H1 (cell line): ENCODE results near the gene ZNF74. TPM values are rescaled to one million over a fixed set of nuclear protein-coding genes. Genes with fewer than 3 reads are reported as not detected.

Source experiments
- CTCF ChIA-PET: fragments of 300-600 bp; sonication (Branson Sonifier 250); formaldehyde crosslinking; loops from one replicate; lab custom pipeline; 2021; ENCODE audit not compliant: partially characterized antibody; lab: Charles Lee
- POLR2A ChIA-PET: fragments of 300-600 bp; sonication (Branson Sonifier 250); formaldehyde crosslinking; loops from one replicate; lab custom pipeline; 2021; ENCODE audit warnings: inconsistent platforms; ENCODE audit not compliant: partially characterized antibody; lab: Charles Lee
- DNase-seq, 2 experiments: peaks; one replicate each; pipeline versions ENCODE4 v3.0.0 to v3.0.0-alpha.2; 2010 to 2022; ENCODE audit warnings: low spot score in 2 of 2, low read depth in 1 of 2, mixed read lengths in 1 of 2
- FAIRE-seq: peaks from 2 replicates; lab custom pipeline; 2011; peaks lifted over from hg19 to GRCh38; lab: Jason Lieb, UNC
- H2AFZ ChIP-seq: 2 replicates; pipeline ENCODE4 v1.8.1; 2012; ENCODE audit warnings: low read length, inconsistent platforms
- H2AK5ac ChIP-seq: 2 replicates; pipeline ENCODE4 v1.6.1; 2013; ENCODE audit warnings: low read depth, low read length
- H2BK120ac ChIP-seq: replicated peaks from 2 replicates; pipeline ENCODE3; 2013; ENCODE audit warnings: low read depth, low read length, inconsistent platforms
- H2BK12ac ChIP-seq: 2 replicates; pipeline ENCODE4 v1.6.1; 2013; ENCODE audit warnings: low read depth, low read length
- H2BK15ac ChIP-seq: 2 replicates; pipeline ENCODE4 v1.6.1; 2013; ENCODE audit warnings: low read length
- H2BK20ac ChIP-seq: 2 replicates; pipeline ENCODE4 v1.6.1; 2013; ENCODE audit warnings: low read length
- H2BK5ac ChIP-seq: 2 replicates; pipeline ENCODE4 v1.6.1; 2013; ENCODE audit warnings: low read depth, low read length
- H3K14ac ChIP-seq: 2 replicates; pipeline ENCODE4 v1.6.1; 2013; ENCODE audit warnings: inconsistent platforms; ENCODE audit not compliant: insufficient read length
- H3K18ac ChIP-seq: 2 replicates; pipeline ENCODE4 v1.6.1; 2013; ENCODE audit warnings: low read length; ENCODE audit errors: extremely low read depth
- H3K23ac ChIP-seq: 2 replicates; pipeline ENCODE4 v1.6.1; 2013; ENCODE audit warnings: inconsistent platforms; ENCODE audit not compliant: insufficient read length
- H3K23me2 ChIP-seq: 2 replicates; pipeline ENCODE4 v1.6.1; 2013; ENCODE audit warnings: low read depth, low read length
- H3K27ac ChIP-seq: 2 replicates; pipeline ENCODE4 v1.6.1; 2011; ENCODE audit warnings: low read depth, low read length, inconsistent platforms
- H3K27me3 ChIP-seq, 4 experiments: replicated peaks in 1 of 4; 1 replicate in 1 of 4; 2 replicates in 3 of 4; pipeline versions ENCODE4 v1.6.1 to v1.8.1; 2011 to 2013; ENCODE audit warnings: low read length in 3 of 4, mild to moderate bottlenecking in 3 of 4, inconsistent platforms in 2 of 4, mixed read lengths in 2 of 4, moderate library complexity in 1 of 4; ENCODE audit not compliant: control insufficient read depth in 3 of 4, insufficient read depth in 3 of 4; ENCODE audit errors: extremely low read depth in 1 of 4
- H3K36me3 ChIP-seq, 4 experiments: 2 replicates each; pipeline versions ENCODE4 v1.6.1 to v1.8.1; 2011 to 2013; ENCODE audit warnings: mild to moderate bottlenecking in 4 of 4, low read length in 3 of 4, moderate library complexity in 2 of 4, control low read depth in 1 of 4, inconsistent platforms in 1 of 4; ENCODE audit not compliant: insufficient read depth in 4 of 4, control insufficient read depth in 2 of 4
- H3K4ac ChIP-seq: replicated peaks from 2 replicates; pipeline ENCODE3; 2013; ENCODE audit warnings: low read length, low read depth, mixed read lengths, inconsistent platforms; ENCODE audit not compliant: insufficient read length
- H3K4me1 ChIP-seq, 4 experiments: replicated peaks in 1 of 4; 1 replicate in 1 of 4; 2 replicates in 3 of 4; pipeline versions ENCODE4 v1.6.1 to v1.8.1; 2011 to 2013; ENCODE audit warnings: low read length in 3 of 4, inconsistent platforms in 2 of 4, mixed read lengths in 1 of 4; ENCODE audit not compliant: insufficient read depth in 4 of 4, control insufficient read depth in 3 of 4
- H3K4me2 ChIP-seq, 2 experiments: 2 replicates each; pipeline versions ENCODE4 v1.6.1 to v1.8.1; 2011 to 2013; ENCODE audit warnings: low read depth in 2 of 2, low read length in 2 of 2, control low read depth in 1 of 2, inconsistent platforms in 1 of 2, mild to moderate bottlenecking in 1 of 2; ENCODE audit not compliant: insufficient read depth in 1 of 2
- H3K4me3 ChIP-seq, 4 experiments: fragments of 200-600, 300-600 bp in 1 of 4; sonication (generic), shearing (Covaris generic), sonication (Bioruptor Twin) in 1 of 4; 2 replicates each; pipeline versions ENCODE4 v1.5.1 to v1.8.1; 2011 to 2016; ENCODE audit warnings: low read length in 4 of 4, low read depth in 3 of 4, control low read depth in 2 of 4, inconsistent platforms in 2 of 4, mild to moderate bottlenecking in 2 of 4, mixed read lengths in 1 of 4, moderate library complexity in 1 of 4; ENCODE audit not compliant: insufficient read depth in 2 of 4; ENCODE audit errors: extremely low read depth in 1 of 4
- H3K56ac ChIP-seq: replicated peaks from 2 replicates; pipeline ENCODE3; 2013; ENCODE audit warnings: low read depth, mild to moderate bottlenecking, mixed read lengths, low read length, inconsistent platforms; ENCODE audit not compliant: insufficient read length
- H3K79me1 ChIP-seq: 2 replicates; pipeline ENCODE4 v1.6.1; 2013; ENCODE audit warnings: low read depth, low read length, control low read depth
- H3K79me2 ChIP-seq, 2 experiments: 2 replicates each; pipeline versions ENCODE4 v1.6.1 to v1.8.1; 2012 to 2013; ENCODE audit warnings: low read length in 2 of 2, mild to moderate bottlenecking in 2 of 2, inconsistent platforms in 1 of 2; ENCODE audit not compliant: insufficient read depth in 2 of 2, control insufficient read depth in 1 of 2
- H3K9ac ChIP-seq, 4 experiments: replicated peaks in 1 of 4; 1 replicate in 1 of 4; 2 replicates in 3 of 4; pipeline versions ENCODE4 v1.6.1 to v1.8.1; 2011 to 2013; ENCODE audit warnings: low read depth in 3 of 4, low read length in 3 of 4, control low read depth in 2 of 4, mild to moderate bottlenecking in 2 of 4, moderate library complexity in 2 of 4, inconsistent platforms in 1 of 4; ENCODE audit errors: extremely low read depth in 1 of 4
- H3K9me3 ChIP-seq, 2 experiments: 2 replicates each; pipeline versions ENCODE4 v1.6.1 to v1.8.1; 2012 to 2013; ENCODE audit warnings: mild to moderate bottlenecking in 2 of 2, moderate library complexity in 2 of 2, control low read depth in 1 of 2, inconsistent platforms in 1 of 2, low read depth in 1 of 2, low read length in 1 of 2, mixed read lengths in 1 of 2; ENCODE audit not compliant: insufficient read depth in 2 of 2
- H4K20me1 ChIP-seq, 2 experiments: replicated peaks in 1 of 2; 2 replicates each; pipeline versions ENCODE3 to v1.8.1; 2011 to 2013; ENCODE audit warnings: inconsistent platforms in 2 of 2, low read length in 2 of 2, mild to moderate bottlenecking in 1 of 2; ENCODE audit not compliant: insufficient read depth in 2 of 2, control insufficient read depth in 1 of 2
- H4K5ac ChIP-seq: 2 replicates; pipeline ENCODE4 v1.6.1; 2013; ENCODE audit warnings: low read length, low read depth, mixed read lengths, inconsistent platforms; ENCODE audit not compliant: insufficient read length
- H4K8ac ChIP-seq: 2 replicates; pipeline ENCODE4 v1.8.0; 2013; ENCODE audit warnings: mild to moderate bottlenecking, moderate library complexity, low read length, inconsistent platforms; ENCODE audit not compliant: insufficient read depth; ENCODE audit errors: extremely low read depth
- H4K91ac ChIP-seq: replicated peaks from 2 replicates; pipeline ENCODE3; 2013; ENCODE audit warnings: low read length, mixed read lengths, inconsistent platforms; ENCODE audit not compliant: insufficient read length
- CBX8 ChIP-seq: fragments of 300-800, 300-1000 bp; sonication (generic); IDR thresholded peaks from 2 replicates; pipeline ENCODE4 v1.7.1; 2016; ENCODE audit warnings: low read depth, low read length, borderline replicate concordance
- CHD2 ChIP-seq: IDR thresholded peaks from 2 replicates; pipeline ENCODE4 v1.6.1; 2012; ENCODE audit warnings: low read length, improper control_type of control experiment
- E2F6 ChIP-seq: IDR thresholded peaks from 2 replicates; pipeline ENCODE4 v1.6.1; 2012; ENCODE audit warnings: inconsistent platforms
- HDAC2 ChIP-seq, 2 experiments: fragments of 300-600 bp in 1 of 2; sonication (generic) in 1 of 2; IDR thresholded peaks; 2 replicates each; pipeline ENCODE4 v1.6.1; 2011 to 2012; ENCODE audit warnings: low read depth in 2 of 2, low read length in 2 of 2, mild to moderate bottlenecking in 2 of 2, moderate library complexity in 2 of 2, borderline replicate concordance in 1 of 2, inconsistent platforms in 1 of 2
- MAX ChIP-seq: IDR thresholded peaks from 2 replicates; pipeline ENCODE4 v1.6.1; 2012; ENCODE audit warnings: inconsistent platforms
- RNF2 ChIP-seq: fragments of 200-900, 300-1000 bp; sonication (generic); IDR thresholded peaks from 2 replicates; pipeline ENCODE4 v1.7.1; 2016; ENCODE audit warnings: borderline replicate concordance, low read depth, mild to moderate bottlenecking, antibody characterized with exemption, low read length; ENCODE audit not compliant: poor library complexity, severe bottlenecking; ENCODE audit errors: missing control alignments
- ZNF274 ChIP-seq: IDR thresholded peaks from 2 replicates; pipeline ENCODE4 v1.7.0; 2012; ENCODE audit warnings: low read length, borderline replicate concordance; ENCODE audit errors: extremely low read depth
- WGBS, 2 experiments: shearing (Covaris generic) in 1 of 2; methylation state at CpG; one replicate each; pipeline versions ENCODE4 v1.1.6 to v1.1.7; 2013 to 2015; ENCODE audit warnings: low lambda C conversion rate in 2 of 2, mixed read lengths in 2 of 2, inconsistent platforms in 1 of 2, low coverage in 1 of 2, missing lambda C conversion rate in 1 of 2; ENCODE audit not compliant: insufficient replicate concordance in 2 of 2, insufficient coverage in 1 of 2, insufficient read length in 1 of 2; ENCODE audit errors: extremely low coverage in 1 of 2, missing lambda C conversion rate in 1 of 2; 5-methylcytosine and 5-hydroxymethylcytosine counted together
- polyA plus RNA-seq, 7 experiments: library from polyadenylated mRNA; depleted of rRNA in 3 of 7; stranded (reverse) in 5 of 7; unstranded in 2 of 7; fragments of >200 nt in 5 of 7; fragments of 200-250 nt in 2 of 7; gene quantifications; 1 replicate in 5 of 7; 2 replicates in 1 of 7; 4 replicates in 1 of 7; pipeline versions ENCODE4 v1.2.1 to v1.2.3, GENCODE V29; 2011 to 2013; ENCODE audit warnings: missing spikeins in 2 of 7, mixed read lengths in 2 of 7
- total RNA-seq: library from RNA; stranded (reverse); fragmentation: NEBNext Ultra II Directional; extraction: Animal tissue kit (Norgen Biotek cat#: 25700); gene quantifications from 2 replicates; pipeline ENCODE4 v1.2.1, GENCODE V29; 2021

ZNF74 gene
- total and polyA plus RNA-seq, 2 of the 8 experiments (the other 6 are each of a cell fraction or from before 2014, with no cell fraction given) = 29.7 to 45.7 TPM

GRCh38 chr22:20431511-20432192, 37.7 kb downstream of the ZNF74 start:
- Histone ChIP-seq H3K4me1 (peaks cover 0 to 24% (median 14%) of the 10 kb centered on the region in 4 experiments; a peak in 5 of 7 replicates), H2BK12ac (no peak overlapping the region), H3K27ac (no peak overlapping the region), H2BK120ac (no peak overlapping the region), H4K8ac (no peak overlapping the region), H3K9me3 (no peaks in the 10 kb centered on the region), H3K4me2 (peak overlapping the region; percentile 33 to 85), H4K91ac (no peak overlapping the region), H2BK15ac (peak overlapping the region; percentile 46; the same call in 1 of the 2 replicates), H3K27me3 (peaks cover 33 to 82% (median 68%) of the 10 kb centered on the region in 4 experiments), H3K36me3 (peaks cover 0 to 2% (median 0%) of the 10 kb centered on the region in 4 experiments; a peak in 1 of 8 replicates), H2BK20ac (no peak overlapping the region), H2AFZ (no peak overlapping the region), H3K79me1 (peaks cover 2% of the 10 kb centered on the region), H3K23ac (no peak overlapping the region), H3K56ac (no peak overlapping the region), H2BK5ac (no peak overlapping the region), H3K9ac (no peak overlapping the region), H2AK5ac (no peak overlapping the region), H4K5ac (no peak overlapping the region), H4K20me1 (peaks cover 23 to 53% of the 10 kb centered on the region in 2 experiments), H3K4me3 (peak overlapping the region; percentile 11 to 56 (median 36); a peak in 5 of 8 replicates), H3K14ac (no peak overlapping the region), H3K79me2 (no peaks in the 10 kb centered on the region), H3K4ac (no peak overlapping the region), H3K18ac (no peak overlapping the region), H3K23me2 (peaks cover 10% of the 10 kb centered on the region; the same call in 1 of the 2 replicates)
- WGBS, 2 experiments = 50% methylated on average over 22 of the region's 50 CpGs; no CpG with 5 or more reads in 1 of the 2 experiments
- POLR2A ChIA-PET = no interaction called here
- TF ChIP-seq CBX8 (no peak), E2F6 (peak; percentile 79), CHD2 (no peak), ZNF274 (no peak), RNF2 (peak; percentile 38), HDAC2 (IDR thresholded peaks at IDR 0.05; ENCODE audit: borderline replicate concordance in 1 of 2, low read depth in 2 of 2, low read length in 2 of 2) (no peak), MAX (peak; percentile 91)
- CTCF ChIA-PET = interaction anchor here (1.2 kb wide), 1 partner anchor 23 kb away, joined by 4 read pairs; no protein-coding TSS in a partner anchor
- DNase-seq = peak in 1 of 2 experiments; percentile 64
- no peak for FAIRE-seq
